ENCODE results near the gene KCNIP4.

DNA sequence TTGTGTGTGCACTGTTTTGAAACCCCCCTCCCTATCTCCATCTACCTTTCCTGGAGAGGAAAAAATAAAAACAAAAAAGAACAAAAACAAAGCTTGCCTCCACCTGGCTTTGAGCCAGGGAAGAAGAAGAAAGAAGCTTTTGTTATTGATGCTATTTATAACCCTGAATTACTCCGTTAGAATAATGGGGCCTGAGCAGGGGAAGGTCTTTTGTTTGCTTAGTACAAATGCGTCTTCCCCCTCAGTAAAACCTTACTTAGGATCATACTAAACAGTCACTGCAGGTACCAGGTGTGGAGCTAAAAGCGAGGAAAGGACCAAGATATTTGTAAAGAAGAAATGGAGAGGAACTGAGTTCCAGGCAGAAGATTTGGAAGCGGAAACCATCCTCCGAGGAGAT lies 352.1 kb downstream of the KCNIP4 start:
- TF ChIP-seq, protein P1, sequence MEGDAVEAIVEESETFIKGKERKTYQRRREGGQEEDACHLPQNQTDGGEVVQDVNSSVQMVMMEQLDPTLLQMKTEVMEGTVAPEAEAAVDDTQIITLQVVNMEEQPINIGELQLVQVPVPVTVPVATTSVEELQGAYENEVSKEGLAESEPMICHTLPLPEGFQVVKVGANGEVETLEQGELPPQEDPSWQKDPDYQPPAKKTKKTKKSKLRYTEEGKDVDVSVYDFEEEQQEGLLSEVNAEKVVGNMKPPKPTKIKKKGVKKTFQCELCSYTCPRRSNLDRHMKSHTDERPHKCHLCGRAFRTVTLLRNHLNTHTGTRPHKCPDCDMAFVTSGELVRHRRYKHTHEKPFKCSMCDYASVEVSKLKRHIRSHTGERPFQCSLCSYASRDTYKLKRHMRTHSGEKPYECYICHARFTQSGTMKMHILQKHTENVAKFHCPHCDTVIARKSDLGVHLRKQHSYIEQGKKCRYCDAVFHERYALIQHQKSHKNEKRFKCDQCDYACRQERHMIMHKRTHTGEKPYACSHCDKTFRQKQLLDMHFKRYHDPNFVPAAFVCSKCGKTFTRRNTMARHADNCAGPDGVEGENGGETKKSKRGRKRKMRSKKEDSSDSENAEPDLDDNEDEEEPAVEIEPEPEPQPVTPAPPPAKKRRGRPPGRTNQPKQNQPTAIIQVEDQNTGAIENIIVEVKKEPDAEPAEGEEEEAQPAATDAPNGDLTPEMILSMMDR (IDR thresholded peaks at IDR 0.05) = no peak
- no peak for TF ChIP-seq POLR2A (IDR thresholded peaks at IDR 0.05)
